Stimulated activated CD4-positive, alpha-beta T cell treated with anti-CD3 and anti-CD28 coated beads, Interleukin-15, amount 100 ng/mL, for 1 hour (primary cell): ENCODE results near the gene TSPAN8.
"Not testable (repeated sequence)": the region's sequence is repeated elsewhere in the genome, so short reads cannot be mapped to it uniquely, and the experiment has no call there.

ENCODE experiments used
- DNase-seq, 2 donors: peaks; one replicate each; pipeline ENCODE4 v3.0.0-alpha.2; 2020; ENCODE audit warnings: low read depth in 1 of 2, low spot score in 1 of 2

Gene TSPAN8

DNA sequence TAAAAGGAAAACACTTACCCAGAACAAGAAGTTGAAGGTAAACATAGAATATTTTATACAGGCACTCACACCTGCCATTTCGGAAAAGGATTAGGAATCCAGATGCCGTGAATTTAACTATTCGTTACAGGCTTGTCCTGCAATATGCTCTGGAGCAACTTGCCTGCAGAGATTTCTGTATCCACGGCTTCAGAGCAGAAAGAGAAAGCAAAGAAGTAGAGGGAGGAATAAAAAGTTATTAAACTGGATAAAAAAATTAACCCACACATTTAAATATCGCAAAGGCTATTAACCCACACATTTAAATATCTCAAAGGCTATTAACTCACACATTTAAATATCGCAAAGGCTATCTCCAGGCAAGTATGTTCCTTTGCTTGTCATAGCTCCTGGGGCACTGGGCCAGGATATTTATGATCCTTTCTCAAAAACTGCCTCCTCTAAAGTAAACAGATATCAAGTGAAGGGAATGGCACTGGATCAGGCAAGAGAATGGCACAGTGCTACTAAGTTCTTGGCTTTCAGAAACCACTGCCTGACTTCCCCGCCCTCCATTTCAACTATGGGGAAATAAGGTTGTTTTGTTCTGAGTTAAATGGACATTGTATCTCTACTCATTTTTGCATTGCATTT lies at the start of gene TSPAN8:
TSS of gene TSPAN8 (minus strand) at position 399 of the 633 bp plus-strand sequence. CDS start at position 78, 321 bp downstream.
- no peak for DNase-seq

DNA sequence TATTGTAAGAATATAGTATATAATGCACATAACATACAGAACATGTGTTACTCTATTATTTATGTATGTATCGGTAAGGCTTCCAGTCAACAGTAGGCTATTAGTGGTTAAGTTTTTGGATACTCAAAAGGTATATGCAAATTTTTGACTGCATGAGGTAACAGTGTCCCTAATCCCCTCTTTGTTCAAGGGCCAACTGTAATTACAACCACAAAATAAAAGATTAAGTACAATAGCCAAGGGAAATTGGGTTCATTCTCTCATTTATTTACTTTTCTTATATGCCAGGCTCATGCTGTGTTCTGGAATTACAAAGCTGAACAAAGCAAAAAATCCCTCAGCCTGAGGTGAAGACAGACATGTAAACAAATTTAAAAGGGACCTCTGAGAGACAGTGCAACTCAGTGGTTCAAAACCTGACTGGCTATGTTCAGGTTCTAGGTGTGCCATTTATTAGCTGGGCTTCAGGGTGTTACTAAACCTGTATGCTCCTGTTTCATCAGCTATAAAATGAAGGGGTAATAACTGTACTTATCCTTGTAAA lies 43.4 kb upstream of the TSPAN8 start:
- DNase-seq, result no peak

DNA sequence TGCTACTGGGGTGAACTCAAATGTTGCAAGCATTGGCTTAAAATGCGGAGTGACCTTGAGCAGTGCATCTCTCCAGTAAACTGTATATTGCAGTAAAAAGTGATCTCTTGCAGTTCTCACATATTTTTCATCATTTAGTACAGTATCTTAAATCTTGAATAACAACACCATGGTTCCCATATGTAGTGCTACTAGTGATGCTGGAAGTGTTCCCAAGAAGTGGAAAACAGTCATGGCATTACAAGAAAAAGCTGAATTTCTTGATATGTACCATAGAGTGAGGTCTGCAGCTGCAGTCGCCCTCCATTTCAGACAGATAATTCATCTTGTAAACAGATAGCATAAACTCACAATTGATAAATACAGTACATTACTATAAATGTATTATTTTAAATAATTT lies 42.9 kb upstream of the TSPAN8 start:
- DNase-seq, result no peak

DNA sequence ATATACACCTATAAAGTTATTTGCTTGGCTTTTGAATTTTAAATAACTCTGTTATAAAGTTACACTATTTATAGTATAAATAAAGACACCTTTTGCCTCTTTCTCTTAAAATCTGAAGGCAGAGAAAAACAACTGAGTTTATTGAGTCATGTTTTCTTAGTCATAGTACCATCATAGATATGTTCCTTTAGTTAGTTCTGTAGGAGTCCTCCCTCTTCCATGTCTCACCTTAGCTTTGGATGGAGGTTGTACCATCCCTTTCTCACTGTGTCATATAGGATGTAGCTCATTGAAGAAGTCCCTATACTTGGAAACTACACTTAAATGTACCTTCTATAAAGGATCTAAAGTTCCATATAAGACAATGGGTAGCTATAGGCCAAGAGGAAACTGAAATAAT lies 39.7 kb upstream of the TSPAN8 start:
- DNase-seq, result no peak

GRCh38 chr12:71195338-71195896 lies 37.6 kb upstream of the TSPAN8 start:
- no peak for DNase-seq

DNA sequence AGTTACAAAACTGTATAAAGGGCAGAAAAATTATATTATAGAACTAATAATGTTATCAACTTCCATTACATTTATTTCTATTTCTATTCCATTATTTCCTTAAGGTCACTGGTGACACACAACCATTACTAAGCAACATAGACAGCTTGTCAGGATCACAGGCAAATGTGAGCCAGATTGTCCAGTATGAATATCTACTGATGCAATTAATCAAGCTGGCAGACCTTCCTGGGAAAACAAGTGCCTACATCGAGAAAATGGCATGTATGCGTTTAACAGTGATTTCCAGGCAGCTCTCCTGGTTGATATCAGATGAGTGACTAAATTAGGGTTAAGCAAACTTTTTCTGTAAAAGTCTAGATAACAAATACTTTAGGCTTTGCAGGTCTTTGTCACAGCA lies 36.9 kb upstream of the TSPAN8 start:
- DNase-seq, result no peak

GRCh38 chr12:71193041-71193440 lies 35.2 kb upstream of the TSPAN8 start:
- no peak for DNase-seq

- no peak for DNase-seq
Measured at GRCh38 chr12:71191509-71192196, 33.9 kb upstream of the TSPAN8 start.

DNA sequence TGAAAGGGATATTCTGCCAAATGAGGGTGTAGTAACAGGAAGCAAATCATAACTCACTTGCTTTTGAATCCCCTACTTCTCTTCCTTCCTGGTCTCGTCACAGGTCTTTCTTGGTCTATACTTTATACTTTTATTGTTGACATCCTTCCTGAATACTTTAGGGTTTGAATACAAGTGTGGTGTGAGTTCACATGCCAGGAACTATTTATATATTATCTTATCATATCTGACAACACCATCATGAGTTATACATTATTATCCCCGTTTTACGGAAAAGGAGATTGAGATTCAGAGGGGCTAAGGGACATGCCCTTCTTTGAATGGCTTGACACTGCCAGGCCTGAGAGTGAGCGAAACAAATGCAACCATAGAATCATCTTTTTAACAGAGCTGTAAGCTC lies 33.0 kb upstream of the TSPAN8 start:
- no peak for DNase-seq

- no peak for DNase-seq
Measured at GRCh38 chr12:71187379-71187778, 29.6 kb upstream of the TSPAN8 start.

- DNase-seq, result no peak
Measured at GRCh38 chr12:71186571-71187288, 28.9 kb upstream of the TSPAN8 start.

- DNase-seq, result no peak
Measured at GRCh38 chr12:71183846-71184245, 26.0 kb upstream of the TSPAN8 start.

- DNase-seq, result no peak
Measured at GRCh38 chr12:71183018-71183417, 25.2 kb upstream of the TSPAN8 start.

- no peak for DNase-seq
Measured at GRCh38 chr12:71178162-71178561, 20.4 kb upstream of the TSPAN8 start.

DNA sequence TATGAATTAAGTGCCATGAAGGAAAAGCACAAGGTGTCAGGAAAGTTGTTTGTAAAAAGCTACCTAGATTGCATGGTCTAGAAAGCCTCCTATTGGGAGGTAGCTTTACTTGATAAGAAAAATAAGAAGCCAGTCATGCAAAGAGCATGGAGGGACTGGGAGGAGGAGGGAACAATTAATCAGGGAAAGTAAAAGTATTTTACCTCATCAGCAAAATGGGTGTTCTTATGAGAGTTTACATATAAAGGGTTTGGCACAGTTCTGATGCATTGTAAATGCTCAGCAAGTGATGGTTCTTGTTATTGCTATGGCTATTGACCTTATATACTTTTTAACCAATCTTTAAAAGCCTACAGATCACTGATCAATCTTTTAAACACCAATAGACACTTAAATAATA lies 17.0 kb upstream of the TSPAN8 start:
- no peak for DNase-seq

DNA sequence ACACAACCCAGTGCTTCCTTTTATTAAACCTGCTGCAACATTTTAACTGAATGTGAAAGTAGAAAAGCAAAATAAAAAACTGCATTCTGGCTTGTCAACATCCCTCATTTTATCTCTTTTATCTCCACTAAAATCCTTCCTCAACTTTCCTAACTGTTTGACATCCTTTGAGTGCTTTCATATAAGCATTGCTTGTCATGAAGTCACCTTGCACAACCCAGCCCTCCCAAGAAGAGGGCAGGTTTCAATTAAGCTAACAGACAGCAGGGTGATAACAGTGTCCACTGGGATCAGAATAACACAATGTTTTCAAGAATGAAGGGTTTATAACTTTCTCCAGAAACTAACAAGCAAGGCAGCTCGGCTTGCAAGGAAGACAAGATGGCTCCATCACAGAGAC lies 16.3 kb upstream of the TSPAN8 start:
- DNase-seq, result no peak

DNA sequence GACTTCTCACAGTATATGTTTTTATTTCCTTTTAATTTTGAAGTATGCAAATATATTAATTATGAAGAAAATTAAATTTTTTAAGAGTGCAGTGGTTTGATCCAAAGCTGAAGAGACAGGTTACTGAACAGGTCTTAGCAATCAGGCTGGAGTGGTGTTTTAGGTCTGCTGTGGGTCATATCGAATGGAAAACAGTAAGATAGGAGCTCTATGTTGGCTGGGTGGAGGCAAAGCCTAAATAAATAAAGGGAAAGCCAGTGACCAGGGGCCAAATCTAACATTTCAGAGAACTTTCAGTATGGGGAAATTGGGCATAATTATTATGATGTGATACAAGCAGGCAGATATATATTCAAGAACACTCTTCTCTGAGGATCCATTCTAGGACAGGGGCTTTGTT lies 12.7 kb upstream of the TSPAN8 start:
- no peak for DNase-seq

- DNase-seq, result no peak
Measured at GRCh38 chr12:71169286-71169685, 11.5 kb upstream of the TSPAN8 start.

DNA sequence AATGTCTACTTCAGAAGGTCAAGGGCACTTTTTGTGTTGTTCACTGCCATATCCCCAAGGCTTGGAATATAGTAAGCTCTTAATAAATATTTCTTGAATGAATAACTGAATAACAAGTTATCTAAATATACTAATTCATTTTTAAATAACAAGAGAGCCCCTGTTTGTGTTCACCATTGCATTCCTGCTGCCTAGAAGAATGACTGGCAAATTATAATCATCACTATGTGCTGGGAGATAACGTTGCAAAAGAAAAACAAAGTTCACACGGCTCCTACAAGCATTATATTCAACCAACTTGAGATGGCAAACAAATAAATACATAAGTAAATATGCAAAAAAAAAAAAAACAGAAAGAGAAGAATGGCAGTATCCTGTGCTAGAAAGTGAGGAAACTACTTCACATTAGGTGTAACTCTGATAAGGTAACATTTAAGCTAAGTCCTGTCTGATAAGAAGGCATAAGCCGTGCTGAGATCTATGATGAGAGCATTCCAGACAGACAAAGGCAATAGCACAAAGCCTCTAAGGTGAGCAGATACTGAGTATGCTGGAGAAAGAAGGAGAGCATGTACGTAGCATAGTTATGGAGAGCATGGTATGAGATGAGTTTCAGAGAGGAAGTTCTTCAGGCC lies 9.2 kb upstream of the TSPAN8 start:
- no peak for DNase-seq

DNA sequence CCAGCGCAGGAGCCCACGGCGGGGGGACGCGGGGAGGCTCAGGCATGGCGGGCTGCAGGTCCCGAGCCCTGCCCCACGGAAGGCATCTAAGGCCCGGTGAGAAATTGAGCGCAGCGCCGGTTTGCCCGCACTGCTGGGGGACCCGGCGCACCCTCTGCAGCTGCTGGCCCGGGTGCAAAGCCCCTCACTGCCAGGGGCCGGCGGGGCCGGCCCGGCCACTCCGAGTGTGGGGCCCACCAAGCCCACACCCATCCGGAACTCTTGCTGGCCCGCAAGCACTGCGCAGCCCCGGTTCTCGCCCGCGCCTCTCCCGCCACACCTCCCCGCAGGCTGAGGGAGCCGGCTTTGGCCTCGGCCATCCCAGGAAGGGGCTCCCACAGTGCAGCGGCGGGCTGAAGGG lies 8.5 kb upstream of the TSPAN8 start:
- DNase-seq, result no peak

GRCh38 chr12:71165780-71166179 lies 8.0 kb upstream of the TSPAN8 start:
- not testable (repeated sequence) for DNase-seq
